Natural killer cell (primary cell): Measurements from ENCODE around the gene UST. TPM values are rescaled to one million over a fixed set of nuclear protein-coding genes. Genes with fewer than 3 reads are reported as not detected.

ENCODE experiments used
- ATAC-seq, 3 donors: fragments of 150-1000 bp in 2 of 3; fragments of 200-7000 bp in 1 of 3; cut with Tn5 transposase; 1 replicate in 1 of 3; 2 replicates in 2 of 3; pipeline ENCODE4 v1.10.0; 2021; ENCODE audit warnings: mild to moderate bottlenecking in 2 of 3, moderate library complexity in 2 of 3
- DNase-seq, 2 donors: peaks; one replicate each; pipeline versions ENCODE4 v3.0.0 to v3.0.0-alpha.2; 2013 to 2021; ENCODE audit warnings: mixed read lengths in 1 of 2
- H3K27ac ChIP-seq: one replicate; pipeline ENCODE4 v1.5.1; 2013; ENCODE audit warnings: mild to moderate bottlenecking, low read length
- H3K27me3 ChIP-seq: one replicate; pipeline ENCODE4 v1.6.1; 2013; ENCODE audit warnings: low read length; ENCODE audit not compliant: control insufficient read depth, insufficient read depth
- H3K36me3 ChIP-seq: one replicate; pipeline ENCODE4 v1.6.1; 2013; ENCODE audit warnings: low read length; ENCODE audit not compliant: control insufficient read depth, insufficient read depth
- H3K4me1 ChIP-seq: one replicate; pipeline ENCODE4 v1.6.1; 2013; ENCODE audit warnings: low read length; ENCODE audit not compliant: control insufficient read depth, insufficient read depth
- H3K4me3 ChIP-seq: one replicate; pipeline ENCODE4 v1.5.1; 2013; ENCODE audit warnings: low read length
- H3K9me3 ChIP-seq: one replicate; pipeline ENCODE4 v1.6.1; 2013; ENCODE audit warnings: low read length; ENCODE audit not compliant: control insufficient read depth, insufficient read depth
- H3K27ac Mint-ChIP-seq, 2 donors: one replicate each; pipeline ENCODE4 v1.8.0; 2022; ENCODE audit warnings: mild to moderate bottlenecking in 2 of 2, mixed read lengths in 2 of 2, moderate library complexity in 1 of 2
- H3K27me3 Mint-ChIP-seq, 2 donors: one replicate each; pipeline ENCODE4 v1.8.0; 2022; ENCODE audit warnings: low read depth in 2 of 2, mixed read lengths in 2 of 2
- H3K36me3 Mint-ChIP-seq: one replicate; pipeline ENCODE4 v1.8.0; 2022; ENCODE audit warnings: mixed read lengths
- H3K4me1 Mint-ChIP-seq, 2 donors: one replicate each; pipeline ENCODE4 v1.8.0; 2022; ENCODE audit warnings: mixed read lengths in 2 of 2
- H3K4me3 Mint-ChIP-seq: one replicate; pipeline ENCODE4 v1.8.0; 2022; ENCODE audit warnings: mild to moderate bottlenecking, moderate library complexity, mixed read lengths
- H3K9me3 Mint-ChIP-seq, 2 donors: one replicate each; pipeline ENCODE4 v1.8.0; 2022; ENCODE audit warnings: mixed read lengths in 2 of 2
- WGBS: methylation state at CpG from one replicate; pipeline ENCODE4 v1.1.7; 2013; ENCODE audit warnings: missing lambda C conversion rate; ENCODE audit not compliant: insufficient coverage; 5-methylcytosine and 5-hydroxymethylcytosine counted together
- intact Hi-C: fragments of 100-400 bp; cut with micrococcal nuclease; formaldehyde crosslinking; loops from one replicate; pipeline ENCODE4 v1.14.2; 2022
- total RNA-seq, 4 donors: library from RNA; stranded (reverse); fragments of 120-200 nt in 1 of 4; gene quantifications; one replicate each; pipeline versions ENCODE4 v1.2.3 to v1.2.4, GENCODE V29; 2013 to 2022
- TF ChIP-seq, protein P1 (sequence below): fragments of 200-600 bp; IDR thresholded peaks from one replicate; pipeline ENCODE4 v1.8.0; 2022; ENCODE audit warnings: antibody characterized with exemption

UST gene
- total RNA-seq, 3 donors from 2014 or later (not counting 1 experiment from before 2014, with no cell fraction given), result 6.3 to 11.9 (median 10.6) TPM

DNA sequence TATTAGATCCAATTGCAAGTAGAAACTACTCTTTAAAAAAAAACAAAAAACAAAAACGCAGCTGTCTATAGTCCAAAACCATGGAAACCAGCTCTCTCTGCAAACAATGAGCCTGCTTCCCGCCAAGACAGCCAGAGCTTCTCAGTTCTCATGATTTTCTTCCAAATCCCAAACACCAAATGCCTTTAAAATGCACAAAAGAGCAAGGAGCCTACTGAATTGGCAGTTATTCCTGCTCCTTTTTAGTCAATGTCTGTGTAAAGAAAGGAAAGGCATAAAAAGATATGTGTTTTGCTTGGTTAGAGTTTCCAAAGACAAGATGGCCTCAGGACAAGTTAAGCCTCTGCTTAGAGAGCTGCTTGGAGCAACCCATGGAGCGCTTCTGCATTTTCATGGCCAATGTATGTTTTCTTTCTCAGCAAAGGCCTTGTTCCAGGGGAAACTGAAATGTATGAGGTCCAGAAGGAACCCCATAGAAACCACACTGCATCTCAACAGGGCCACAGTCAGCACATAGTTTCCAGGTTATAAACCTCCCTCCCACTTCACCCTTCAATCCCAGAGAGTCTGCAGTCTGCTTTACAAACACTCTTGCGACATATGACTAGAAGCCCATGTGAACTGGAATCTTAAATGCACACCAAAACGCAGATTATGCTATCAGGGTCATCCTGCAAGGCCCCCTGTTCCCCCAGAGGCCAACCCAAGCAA lies 361.4 kb downstream of the UST start:
- Histone ChIP-seq H3K4me3 (no peak overlapping the region), H3K27me3 (no peaks in the 10 kb centered on the region), H3K9me3 (no peaks in the 10 kb centered on the region), H3K36me3 (no peaks in the 10 kb centered on the region), H3K4me1 (peaks cover 9% of the 10 kb centered on the region), H3K27ac (no peak overlapping the region)
- DNase-seq (no peak), ATAC-seq (no peak)
- intact Hi-C loops, result no loop called here
- H3K27ac Mint-ChIP-seq, result no peak overlapping the region
- 90% methylated on average over 5 of the region's 5 CpGs for WGBS
- no peaks in the 10 kb centered on the region for H3K9me3 Mint-ChIP-seq
- no peaks in the 10 kb centered on the region for H3K36me3 Mint-ChIP-seq
- H3K4me3 Mint-ChIP-seq, result no peak overlapping the region
- H3K27me3 Mint-ChIP-seq, result no peaks in the 10 kb centered on the region
- H3K4me1 Mint-ChIP-seq, result peaks cover 5 to 13% of the 10 kb centered on the region in 2 donors
- TF ChIP-seq, protein P1, sequence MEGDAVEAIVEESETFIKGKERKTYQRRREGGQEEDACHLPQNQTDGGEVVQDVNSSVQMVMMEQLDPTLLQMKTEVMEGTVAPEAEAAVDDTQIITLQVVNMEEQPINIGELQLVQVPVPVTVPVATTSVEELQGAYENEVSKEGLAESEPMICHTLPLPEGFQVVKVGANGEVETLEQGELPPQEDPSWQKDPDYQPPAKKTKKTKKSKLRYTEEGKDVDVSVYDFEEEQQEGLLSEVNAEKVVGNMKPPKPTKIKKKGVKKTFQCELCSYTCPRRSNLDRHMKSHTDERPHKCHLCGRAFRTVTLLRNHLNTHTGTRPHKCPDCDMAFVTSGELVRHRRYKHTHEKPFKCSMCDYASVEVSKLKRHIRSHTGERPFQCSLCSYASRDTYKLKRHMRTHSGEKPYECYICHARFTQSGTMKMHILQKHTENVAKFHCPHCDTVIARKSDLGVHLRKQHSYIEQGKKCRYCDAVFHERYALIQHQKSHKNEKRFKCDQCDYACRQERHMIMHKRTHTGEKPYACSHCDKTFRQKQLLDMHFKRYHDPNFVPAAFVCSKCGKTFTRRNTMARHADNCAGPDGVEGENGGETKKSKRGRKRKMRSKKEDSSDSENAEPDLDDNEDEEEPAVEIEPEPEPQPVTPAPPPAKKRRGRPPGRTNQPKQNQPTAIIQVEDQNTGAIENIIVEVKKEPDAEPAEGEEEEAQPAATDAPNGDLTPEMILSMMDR, result no peak

DNA sequence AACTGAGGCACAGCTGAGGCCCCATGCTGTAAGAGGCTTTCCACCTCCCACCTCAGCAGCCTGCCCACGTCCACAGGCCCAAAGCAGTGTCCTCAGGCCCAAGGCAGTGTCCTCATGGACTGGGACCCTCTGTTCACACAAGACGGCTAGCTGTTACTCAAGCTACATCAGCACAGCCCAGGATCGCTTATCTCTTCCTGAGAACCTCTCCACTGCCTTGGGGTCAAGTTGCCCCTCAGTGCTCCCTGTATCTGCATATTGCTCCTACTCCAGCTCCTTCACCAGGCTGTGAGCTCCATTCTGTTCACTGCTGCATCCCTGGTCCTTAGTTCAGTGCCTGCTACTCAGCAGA lies 361.9 kb downstream of the UST start:
- ATAC-seq, result no peak
- Mint-ChIP-seq H3K27ac (no peak overlapping the region), H3K4me1 (peaks cover 5 to 13% of the 10 kb centered on the region in 2 donors), H3K9me3 (no peaks in the 10 kb centered on the region), H3K4me3 (no peak overlapping the region), H3K27me3 (no peaks in the 10 kb centered on the region), H3K36me3 (no peaks in the 10 kb centered on the region)
- Histone ChIP-seq H3K9me3 (no peaks in the 10 kb centered on the region), H3K4me3 (no peak overlapping the region), H3K27ac (no peak overlapping the region), H3K36me3 (no peaks in the 10 kb centered on the region), H3K4me1 (peaks cover 9% of the 10 kb centered on the region), H3K27me3 (no peaks in the 10 kb centered on the region)
- TF ChIP-seq, protein P1, result no peak
- intact Hi-C loops, result no loop called here
- no peak for DNase-seq
- WGBS, result 91% methylated on average over 3 of the region's 3 CpGs

DNA sequence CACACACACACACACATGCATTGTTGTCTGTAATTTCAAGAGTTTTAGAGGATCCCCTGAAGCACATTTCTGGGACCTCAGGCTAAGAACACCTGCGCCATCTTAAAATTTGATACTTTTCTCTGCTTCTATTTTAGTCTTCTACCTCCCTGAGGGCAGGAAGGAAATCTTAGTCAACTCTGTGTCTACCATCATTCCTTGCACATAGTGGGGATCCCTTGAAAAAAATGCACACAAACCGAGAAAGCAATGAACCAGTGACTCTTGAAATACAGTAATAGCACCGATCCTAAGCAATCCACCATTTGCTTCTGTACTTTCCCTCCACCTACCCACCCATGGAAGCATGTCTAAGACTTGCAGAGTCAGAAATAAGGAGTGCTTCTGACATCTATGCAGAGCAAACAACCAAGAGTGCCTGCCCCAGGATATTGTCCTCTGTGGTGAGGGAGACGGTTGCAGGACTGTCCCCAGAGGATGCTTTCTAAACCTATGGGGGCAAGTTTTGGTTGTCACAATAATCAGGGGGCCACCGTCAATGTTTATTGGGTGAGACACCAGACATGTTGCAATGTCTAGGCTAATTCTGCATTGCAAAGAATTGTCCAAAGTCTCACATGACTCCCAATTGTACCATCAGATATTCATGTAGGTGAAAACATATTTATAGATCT lies 362.7 kb downstream of the UST start:
- TF ChIP-seq, protein P1, result no peak
- Histone ChIP-seq H3K9me3 (no peaks in the 10 kb centered on the region), H3K27me3 (no peaks in the 10 kb centered on the region), H3K4me3 (no peak overlapping the region), H3K27ac (no peak overlapping the region), H3K4me1 (peaks cover 9% of the 10 kb centered on the region), H3K36me3 (no peaks in the 10 kb centered on the region)
- WGBS, result 78% methylated on average over 5 of the region's 5 CpGs
- H3K9me3 Mint-ChIP-seq, result no peaks in the 10 kb centered on the region
- intact Hi-C loops, result no loop called here
- DNase-seq, result no peak
- no peak overlapping the region for H3K27ac Mint-ChIP-seq
- ATAC-seq, result no peak
- no peaks in the 10 kb centered on the region for H3K36me3 Mint-ChIP-seq
- no peaks in the 10 kb centered on the region for H3K27me3 Mint-ChIP-seq
- H3K4me1 Mint-ChIP-seq, result peaks cover 5 to 13% of the 10 kb centered on the region in 2 donors
- no peak overlapping the region for H3K4me3 Mint-ChIP-seq
